ENCODE measurements around the gene CRIP2. TPM values are rescaled to one million over a fixed set of nuclear protein-coding genes. Genes with fewer than 3 reads are reported as not detected.
A peak's percentile ranks its signal among the peaks of the same experiment; 100 is the strongest.

CRIP2 gene
- total and polyA plus RNA-seq, 10 of the 15 experiments (the other 5 are each of a cell fraction or from before 2014, with no cell fraction given), result 0.04 to 0.62 (median 0.37) TPM; not detected in 5

DNA sequence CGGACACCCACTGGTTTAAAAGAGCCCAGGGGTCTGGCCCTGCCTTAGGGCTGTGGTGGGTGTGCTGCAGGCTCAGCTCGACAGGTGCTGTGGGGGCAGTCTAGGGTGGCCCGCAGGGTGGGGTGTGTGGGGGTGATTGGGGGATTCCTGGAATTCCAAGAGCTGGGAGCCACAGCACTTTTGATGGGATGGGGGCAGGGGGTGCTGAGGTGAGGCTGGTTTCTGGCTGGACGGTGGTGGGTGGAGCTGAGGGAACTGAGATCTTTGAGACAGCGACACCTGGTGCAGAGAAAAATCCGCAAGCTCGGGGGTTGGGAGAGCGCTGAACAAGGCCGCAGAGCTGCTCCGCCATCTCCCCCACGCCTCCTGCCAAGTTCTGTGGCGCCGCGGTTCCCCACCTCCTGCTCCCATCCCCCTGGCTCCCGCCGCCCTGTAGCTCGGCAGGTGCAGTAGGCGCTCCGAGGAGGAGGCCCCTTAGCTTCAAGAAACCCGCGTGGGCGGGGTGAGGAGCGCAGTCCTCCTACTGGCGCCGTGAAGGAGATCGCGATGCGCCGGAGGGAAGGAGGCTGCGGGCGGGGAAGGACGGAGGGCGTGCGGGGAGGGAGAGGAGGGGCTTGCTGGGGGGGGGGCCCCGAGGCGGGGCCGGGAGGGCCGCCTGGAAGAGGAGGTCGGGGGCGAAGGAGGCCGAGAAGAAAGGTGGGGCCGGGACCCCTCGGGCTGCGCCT, 15.1 kb downstream of the CRIP2 start (continued):
- TF ChIP-seq IRF3 (IDR thresholded peaks at IDR 0.05) (no peak), SMAD5 (IDR thresholded peaks at IDR 0.05; ENCODE audit: low read depth) (no peak), NFIC (IDR thresholded peaks at IDR 0.05; ENCODE audit: low read depth, low read length) (no peak), MAX (IDR thresholded peaks at IDR 0.05; ENCODE audit: low read depth, low read length) (0 out of 2 replicates have a peak, but pooled peaks have one; percentile 27), IKZF2 (IDR thresholded peaks at IDR 0.05) (peak; percentile 62 to 74; a peak in 3 of 4 replicates), ZBED1 (IDR thresholded peaks at IDR 0.05; ENCODE audit: borderline replicate concordance) (no peak), IRF4 (IDR thresholded peaks at IDR 0.05; ENCODE audit: low read depth, low read length) (0 out of 2 replicates have a peak, but pooled peaks have one; percentile 50), WRNIP1 (IDR thresholded peaks at IDR 0.05; ENCODE audit: borderline replicate concordance, low read depth, low read length) (no peak), BRCA1 (IDR thresholded peaks at IDR 0.05; ENCODE audit: low read depth, low read length) (no peak), POU2F2 (IDR thresholded peaks at IDR 0.05; ENCODE audit: borderline replicate concordance, low read depth, low read length) (no peak), PML (IDR thresholded peaks at IDR 0.05; ENCODE audit: low read length) (no peak), NR2F1 (conservative IDR thresholded peaks at IDR 0.05) (0 out of 2 replicates have a peak, but pooled peaks have one; percentile 14), HDAC2 (IDR thresholded peaks at IDR 0.05) (no peak), FOS (IDR thresholded peaks at IDR 0.05; ENCODE audit: borderline replicate concordance, extremely low read depth, insufficient read length) (no peak), IKZF1 (conservative IDR thresholded peaks at IDR 0.05) (peak; percentile 67; the same call in 1 of the 2 replicates), MYC (IDR thresholded peaks at IDR 0.05; ENCODE audit: insufficient read depth, insufficient read length, insufficient replicate concordance, low read length, severe bottlenecking) (no peak), STAT3 (IDR thresholded peaks at IDR 0.05; ENCODE audit: low read depth, low read length) (no peak), E2F8 (IDR thresholded peaks at IDR 0.05; ENCODE audit: low read depth, partially characterized antibody) (no peak), EZH2 (IDR thresholded peaks at IDR 0.05; ENCODE audit: borderline replicate concordance, control insufficient read depth, low read depth, low read length) (no peak), POLR2AphosphoS2 (IDR thresholded peaks at IDR 0.05; ENCODE audit: low read depth, low read length) (no peak), RAD21 (IDR thresholded peaks at IDR 0.05; ENCODE audit: insufficient read depth, low read depth, low read length) (peak; percentile 28; the same call in 1 of the 2 replicates), SPI1 (IDR thresholded peaks at IDR 0.05; ENCODE audit: borderline replicate concordance, insufficient read depth, low read depth, low read length) (0 out of 2 replicates have a peak, but pooled peaks have one; percentile 26)
- TF ChIP-seq, protein P1, sequence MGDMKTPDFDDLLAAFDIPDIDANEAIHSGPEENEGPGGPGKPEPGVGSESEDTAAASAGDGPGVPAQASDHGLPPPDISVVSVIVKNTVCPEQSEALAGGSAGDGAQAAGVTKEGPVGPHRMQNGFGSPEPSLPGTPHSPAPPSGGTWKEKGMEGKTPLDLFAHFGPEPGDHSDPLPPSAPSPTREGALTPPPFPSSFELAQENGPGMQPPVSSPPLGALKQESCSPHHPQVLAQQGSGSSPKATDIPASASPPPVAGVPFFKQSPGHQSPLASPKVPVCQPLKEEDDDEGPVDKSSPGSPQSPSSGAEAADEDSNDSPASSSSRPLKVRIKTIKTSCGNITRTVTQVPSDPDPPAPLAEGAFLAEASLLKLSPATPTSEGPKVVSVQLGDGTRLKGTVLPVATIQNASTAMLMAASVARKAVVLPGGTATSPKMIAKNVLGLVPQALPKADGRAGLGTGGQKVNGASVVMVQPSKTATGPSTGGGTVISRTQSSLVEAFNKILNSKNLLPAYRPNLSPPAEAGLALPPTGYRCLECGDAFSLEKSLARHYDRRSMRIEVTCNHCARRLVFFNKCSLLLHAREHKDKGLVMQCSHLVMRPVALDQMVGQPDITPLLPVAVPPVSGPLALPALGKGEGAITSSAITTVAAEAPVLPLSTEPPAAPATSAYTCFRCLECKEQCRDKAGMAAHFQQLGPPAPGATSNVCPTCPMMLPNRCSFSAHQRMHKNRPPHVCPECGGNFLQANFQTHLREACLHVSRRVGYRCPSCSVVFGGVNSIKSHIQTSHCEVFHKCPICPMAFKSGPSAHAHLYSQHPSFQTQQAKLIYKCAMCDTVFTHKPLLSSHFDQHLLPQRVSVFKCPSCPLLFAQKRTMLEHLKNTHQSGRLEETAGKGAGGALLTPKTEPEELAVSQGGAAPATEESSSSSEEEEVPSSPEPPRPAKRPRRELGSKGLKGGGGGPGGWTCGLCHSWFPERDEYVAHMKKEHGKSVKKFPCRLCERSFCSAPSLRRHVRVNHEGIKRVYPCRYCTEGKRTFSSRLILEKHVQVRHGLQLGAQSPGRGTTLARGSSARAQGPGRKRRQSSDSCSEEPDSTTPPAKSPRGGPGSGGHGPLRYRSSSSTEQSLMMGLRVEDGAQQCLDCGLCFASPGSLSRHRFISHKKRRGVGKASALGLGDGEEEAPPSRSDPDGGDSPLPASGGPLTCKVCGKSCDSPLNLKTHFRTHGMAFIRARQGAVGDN (IDR thresholded peaks at IDR 0.05), result no peak; the same call in 1 of the 2 replicates
